Measurements from ENCODE around the gene SYT17.

- TF ChIP-seq POLR2AphosphoS5 (IDR thresholded peaks at IDR 0.05; ENCODE audit: borderline replicate concordance, low read depth, low read length) (no peak), EZH2 (IDR thresholded peaks at IDR 0.05) (no peak), FOXP2 (optimal IDR thresholded peaks at IDR 0.05; ENCODE audit: control extremely low read depth, extremely low read length, insufficient read depth) (no peak)
These were observed 4.8 kb upstream of the SYT17 start for GRCh38 chr16:19163215-19163614.

Data from SK-N-MC (cell line).